ENCODE data around the gene MMP11. TPM values are rescaled to one million over a fixed set of nuclear protein-coding genes. Genes with fewer than 3 reads are reported as not detected.

Gene MMP11
- polyA plus RNA-seq, 1 donor from 2014 or later = 9.3 TPM

- Histone ChIP-seq H3K27me3 (ENCODE audit: insufficient read depth, low read depth, low read length) (peaks cover under 1% of the 10 kb centered on the region), H3K36me3 (ENCODE audit: insufficient read depth, low read length) (no peaks in the 10 kb centered on the region), H4K20me1 (ENCODE audit: insufficient read depth) (no peaks in the 10 kb centered on the region), H3K79me2 (replicated peaks; ENCODE audit: insufficient read depth, low read length) (no peaks in the 10 kb centered on the region), H2AFZ (ENCODE audit: low read depth, low read length) (peak within 1 kb of the TSS; percentile 87), H3F3A (ENCODE audit: insufficient read depth, low read length, poor library complexity, severe bottlenecking) (no peaks in the 10 kb centered on the region), H3K9me2 (ENCODE audit: insufficient read depth, low read length) (no peaks in the 10 kb centered on the region), H3K9me3 (ENCODE audit: low read length) (no peaks in the 10 kb centered on the region), H3K9ac (ENCODE audit: low read length) (peak within 1 kb of the TSS; percentile 73), H3K27ac (ENCODE audit: low read length) (no peak within 1 kb of the TSS), H3K4me3 (ENCODE audit: low read length) (peak within 1 kb of the TSS; percentile 73), H3K4me2 (ENCODE audit: low read length) (peak within 1 kb of the TSS; percentile 30)
- peak; percentile 55 for TF ChIP-seq POLR2AphosphoS5 (IDR thresholded peaks at IDR 0.05)
- TF ChIP-seq CTCF (IDR thresholded peaks at IDR 0.05; ENCODE audit: poor library complexity, severe bottlenecking) = peak; percentile 73
- TF ChIP-seq RAD21 (conservative IDR thresholded peaks at IDR 0.05) = peak; percentile 52
- TF ChIP-seq TAF1 (IDR thresholded peaks at IDR 0.05; ENCODE audit: low read depth) = peak; percentile 62
- peak; percentile 46 for TF ChIP-seq MXI1 (conservative IDR thresholded peaks at IDR 0.05; ENCODE audit: poor library complexity, severe bottlenecking)
- peak; percentile 9 for TF ChIP-seq EP300 (conservative IDR thresholded peaks at IDR 0.05; ENCODE audit: poor library complexity, severe bottlenecking)
- peak; percentile 60 for TF ChIP-seq SMC3 (conservative IDR thresholded peaks at IDR 0.05; ENCODE audit: poor library complexity)
- TF ChIP-seq REST (IDR thresholded peaks at IDR 0.05; ENCODE audit: borderline replicate concordance) = peak; percentile 79
- TF ChIP-seq EZH2 (IDR thresholded peaks at IDR 0.05; ENCODE audit: borderline replicate concordance, insufficient read depth, low read length, poor library complexity, severe bottlenecking) = no peak
Measured at GRCh38 chr22:23767673-23768548, 4.7 kb upstream of the MMP11 start, which contains the start of gene CHCHD10. CHCHD10 (minus strand) TSS chr22:23767972; CDS start chr22:23767874, 98 bp downstream.

GRCh38 chr22:23769321-23769965 is 3.2 kb upstream of the MMP11 start:
- H3K4me3 ChIP-seq (ENCODE audit: low read length) = no peak overlapping the region

More at GRCh38 chr22:23769321-23769965, 3.2 kb upstream of the MMP11 start:
- no peaks in the 10 kb centered on the region for H3K36me3 ChIP-seq (ENCODE audit: insufficient read depth, low read length)
- H3K4me2 ChIP-seq (ENCODE audit: low read length) = no peak overlapping the region
- no peaks in the 10 kb centered on the region for H4K20me1 ChIP-seq (ENCODE audit: insufficient read depth)
- no peaks in the 10 kb centered on the region for H3F3A ChIP-seq (ENCODE audit: insufficient read depth, low read length, poor library complexity, severe bottlenecking)
- no peak overlapping the region for H2AFZ ChIP-seq (ENCODE audit: low read depth, low read length)
- no peaks in the 10 kb centered on the region for H3K79me2 ChIP-seq (replicated peaks; ENCODE audit: insufficient read depth, low read length)
- TF ChIP-seq EZH2 (IDR thresholded peaks at IDR 0.05; ENCODE audit: borderline replicate concordance, insufficient read depth, low read length, poor library complexity, severe bottlenecking) (no peak), CTCF (IDR thresholded peaks at IDR 0.05; ENCODE audit: poor library complexity, severe bottlenecking) (no peak), RAD21 (conservative IDR thresholded peaks at IDR 0.05) (no peak), EP300 (conservative IDR thresholded peaks at IDR 0.05; ENCODE audit: poor library complexity, severe bottlenecking) (no peak), TAF1 (IDR thresholded peaks at IDR 0.05; ENCODE audit: low read depth) (no peak), REST (IDR thresholded peaks at IDR 0.05; ENCODE audit: borderline replicate concordance) (no peak), POLR2AphosphoS5 (IDR thresholded peaks at IDR 0.05) (no peak), SMC3 (conservative IDR thresholded peaks at IDR 0.05; ENCODE audit: poor library complexity) (no peak), MXI1 (conservative IDR thresholded peaks at IDR 0.05; ENCODE audit: poor library complexity, severe bottlenecking) (no peak)
- H3K27me3 ChIP-seq (ENCODE audit: insufficient read depth, low read depth, low read length) = peaks cover 9% of the 10 kb centered on the region
- H3K9ac ChIP-seq (ENCODE audit: low read length) = no peak overlapping the region
- H3K9me3 ChIP-seq (ENCODE audit: low read length) = no peaks in the 10 kb centered on the region
- no peaks in the 10 kb centered on the region for H3K9me2 ChIP-seq (ENCODE audit: insufficient read depth, low read length)
- no peak overlapping the region for H3K27ac ChIP-seq (ENCODE audit: low read length)

Measured in neural cell (in vitro differentiated cells).